Renal cortical epithelial cell (primary cell): ENCODE results near the gene HECW1. TPM values are rescaled to one million over a fixed set of nuclear protein-coding genes. Genes with fewer than 3 reads are reported as not detected.

ENCODE experiments used
- DNase-seq: peaks from one replicate; pipeline ENCODE4 v3.0.0-alpha.2; 2011; ENCODE audit warnings: low read depth
- total RNA-seq: library from RNA; depleted of rRNA; stranded (reverse); fragments of >200 nt; gene quantifications from 2 replicates; pipeline ENCODE4 v1.2.3, GENCODE V29; 2014

Gene HECW1
- total RNA-seq, 1 donor from 2014 or later, result 3.1 TPM

DNA sequence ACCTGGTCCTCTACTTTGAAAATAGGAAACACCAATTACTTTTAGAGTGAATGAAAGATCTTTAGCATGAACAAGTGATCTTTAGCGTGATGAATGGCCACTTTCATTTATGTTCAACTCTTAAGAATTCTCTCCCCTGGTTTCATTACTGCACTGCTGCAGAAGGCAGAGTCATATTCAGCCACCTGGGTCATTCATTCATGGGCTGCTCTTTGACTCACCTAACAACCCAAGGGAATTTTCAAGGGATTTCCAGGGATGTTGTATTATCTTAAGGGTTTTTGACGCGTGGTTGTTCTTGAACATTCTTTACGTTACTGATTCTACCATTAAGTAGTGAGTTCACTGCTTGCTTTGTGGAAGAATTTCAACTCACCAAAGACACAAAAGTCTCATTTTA lies 383.1 kb downstream of the HECW1 start:
- DNase-seq, result no peak

DNA sequence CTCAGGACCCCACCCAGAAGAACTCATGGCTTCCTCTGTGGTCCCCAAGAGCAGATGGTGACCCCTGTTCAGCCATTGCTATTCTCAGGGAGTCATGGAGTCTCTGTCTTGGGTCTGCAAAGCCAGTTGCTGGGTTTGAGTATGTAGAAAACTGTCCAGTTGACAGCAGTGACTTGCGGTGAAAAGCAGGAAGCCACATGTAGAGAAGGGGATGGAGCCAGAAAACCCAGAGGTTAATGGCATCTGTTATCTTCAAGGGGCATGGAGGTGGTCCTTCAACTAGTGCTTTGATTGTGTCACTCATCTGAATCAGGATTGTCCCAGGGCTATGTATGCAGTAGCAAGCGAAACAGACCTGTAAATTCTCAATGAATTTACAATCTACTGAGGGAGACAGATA lies 384.1 kb downstream of the HECW1 start:
- DNase-seq, result no peak

DNA sequence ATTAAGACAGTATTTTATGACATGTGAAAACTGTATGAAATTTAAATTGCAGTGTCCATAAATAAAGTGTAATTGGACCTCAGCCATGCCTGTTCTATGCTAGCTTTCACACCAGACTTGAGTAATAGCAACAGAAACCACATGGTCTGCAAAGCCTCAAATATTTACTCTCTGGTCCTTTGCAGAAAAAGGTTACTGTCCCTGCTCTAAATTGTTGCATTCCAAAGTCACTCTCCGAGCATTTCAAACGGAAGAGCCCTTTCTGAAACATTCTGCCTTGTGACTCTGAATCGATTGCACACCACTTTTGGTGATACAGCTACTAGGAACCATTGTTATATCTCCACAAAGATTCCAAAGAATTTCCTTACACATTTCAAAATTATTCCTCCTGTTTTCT lies 389.4 kb downstream of the HECW1 start:
- DNase-seq, result peak; percentile 83

DNA sequence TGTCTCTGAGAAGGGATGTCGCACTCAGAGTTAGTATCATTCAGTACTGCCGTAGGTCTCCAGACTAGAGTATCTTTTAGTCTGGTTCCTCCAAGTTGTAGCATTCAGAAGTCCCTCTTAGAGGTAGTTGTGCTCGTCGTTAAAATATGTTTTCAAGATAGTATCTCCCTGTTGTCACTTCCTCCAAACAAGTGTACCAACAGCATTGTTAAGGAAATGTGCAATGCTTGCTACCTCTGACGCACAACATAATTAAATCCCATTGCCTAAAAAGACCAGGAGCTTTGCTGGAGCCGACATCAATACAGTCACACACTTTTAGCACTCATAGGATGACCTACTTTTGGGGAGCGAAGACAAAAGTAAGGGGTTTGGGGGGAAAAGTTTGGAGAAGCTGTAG lies 390.5 kb downstream of the HECW1 start:
- DNase-seq, result no peak

DNA sequence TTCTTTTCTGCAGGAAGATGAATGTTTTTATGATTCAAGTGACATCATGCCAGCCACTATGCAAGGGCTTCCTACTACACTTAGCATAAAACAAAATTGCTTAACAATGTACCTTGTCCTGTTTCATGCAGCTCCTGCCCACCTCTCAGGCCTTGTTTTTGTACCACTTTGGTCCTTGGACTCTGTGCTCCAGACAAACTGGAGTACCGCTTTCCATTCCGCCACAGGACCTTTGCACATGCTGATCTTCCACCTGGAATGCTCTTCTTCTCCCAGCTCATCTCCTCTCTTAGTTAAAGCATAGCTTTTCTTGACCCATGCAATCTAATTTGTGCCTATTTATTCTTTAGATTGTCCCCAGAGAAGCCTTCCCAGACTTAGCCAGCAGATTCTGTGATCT lies 393.0 kb downstream of the HECW1 start:
- DNase-seq, result no peak

DNA sequence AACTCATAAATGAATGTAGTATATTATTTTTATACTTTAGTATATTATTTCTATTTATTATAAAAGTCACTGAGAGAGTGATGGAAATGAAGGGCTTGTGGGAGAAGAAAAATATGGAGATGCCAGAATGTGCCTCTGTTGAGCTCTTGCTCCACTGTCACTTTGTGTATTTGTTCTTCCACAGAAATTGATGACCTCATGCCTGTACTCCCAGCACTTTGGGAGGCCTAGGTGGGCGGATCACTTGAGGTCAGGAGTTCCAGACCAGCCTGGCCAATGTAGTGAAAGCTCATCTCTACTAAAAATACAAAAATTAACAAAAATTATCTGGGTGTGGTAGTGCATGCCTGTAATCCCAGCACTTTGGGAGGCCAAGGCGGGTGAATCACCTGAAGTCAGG lies 394.0 kb downstream of the HECW1 start:
- DNase-seq, result no peak

DNA sequence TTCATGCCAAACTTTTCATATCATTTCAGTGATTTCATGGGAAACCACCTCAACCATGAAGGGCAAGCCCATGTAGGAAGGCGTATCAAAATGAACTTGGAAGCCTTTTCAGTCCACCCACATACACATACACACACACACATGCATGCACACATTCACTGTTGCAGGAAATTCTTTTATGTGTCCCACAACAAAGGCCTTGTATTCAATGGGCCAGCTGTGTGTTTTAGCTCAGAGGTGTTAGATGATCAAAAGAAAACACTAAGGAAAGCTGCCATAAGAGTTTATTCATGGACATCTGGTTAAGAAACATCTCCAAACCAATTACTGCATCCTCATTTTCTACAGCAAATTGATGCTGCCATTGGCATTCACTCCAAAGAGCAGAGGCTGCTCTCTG lies 396.0 kb downstream of the HECW1 start:
- DNase-seq, result no peak

DNA sequence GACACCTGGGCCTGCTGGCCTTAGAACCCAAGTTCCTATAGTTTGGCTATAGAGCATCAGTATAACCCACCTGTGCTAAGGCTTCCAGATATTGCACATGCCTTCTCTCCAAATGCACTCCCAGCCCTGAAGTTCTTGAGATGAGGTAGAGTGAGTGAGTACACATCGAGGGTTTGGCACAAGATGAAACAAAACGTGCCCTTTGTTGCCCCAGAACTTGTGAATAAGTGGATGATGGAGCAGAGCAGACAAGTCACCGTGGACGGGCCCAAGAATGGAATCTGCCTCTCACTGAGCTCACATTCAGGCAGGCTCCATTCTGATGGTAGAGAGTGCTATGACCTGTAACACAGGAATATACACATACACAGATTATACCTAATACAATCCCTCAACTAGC lies 397.5 kb downstream of the HECW1 start:
- DNase-seq, result no peak

DNA sequence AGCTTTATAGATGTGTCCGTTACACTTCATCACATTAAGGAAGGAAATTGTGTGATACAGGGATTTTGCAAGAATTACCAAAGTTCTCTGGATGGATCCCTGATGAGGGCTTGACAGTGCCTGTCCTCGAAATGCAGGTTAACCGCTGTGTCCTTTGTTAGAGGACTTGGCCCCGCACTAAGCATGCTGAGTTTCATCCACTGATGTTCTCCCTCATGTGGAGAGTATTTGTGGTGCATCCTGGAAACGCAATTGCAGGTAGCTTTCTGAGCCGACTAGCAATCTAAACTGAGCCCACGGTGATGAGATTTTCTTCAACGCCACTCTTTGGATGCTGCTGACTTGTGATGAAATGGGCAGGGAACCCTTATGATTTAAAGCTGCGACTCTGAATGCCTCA lies 398.6 kb downstream of the HECW1 start:
- DNase-seq, result no peak

DNA sequence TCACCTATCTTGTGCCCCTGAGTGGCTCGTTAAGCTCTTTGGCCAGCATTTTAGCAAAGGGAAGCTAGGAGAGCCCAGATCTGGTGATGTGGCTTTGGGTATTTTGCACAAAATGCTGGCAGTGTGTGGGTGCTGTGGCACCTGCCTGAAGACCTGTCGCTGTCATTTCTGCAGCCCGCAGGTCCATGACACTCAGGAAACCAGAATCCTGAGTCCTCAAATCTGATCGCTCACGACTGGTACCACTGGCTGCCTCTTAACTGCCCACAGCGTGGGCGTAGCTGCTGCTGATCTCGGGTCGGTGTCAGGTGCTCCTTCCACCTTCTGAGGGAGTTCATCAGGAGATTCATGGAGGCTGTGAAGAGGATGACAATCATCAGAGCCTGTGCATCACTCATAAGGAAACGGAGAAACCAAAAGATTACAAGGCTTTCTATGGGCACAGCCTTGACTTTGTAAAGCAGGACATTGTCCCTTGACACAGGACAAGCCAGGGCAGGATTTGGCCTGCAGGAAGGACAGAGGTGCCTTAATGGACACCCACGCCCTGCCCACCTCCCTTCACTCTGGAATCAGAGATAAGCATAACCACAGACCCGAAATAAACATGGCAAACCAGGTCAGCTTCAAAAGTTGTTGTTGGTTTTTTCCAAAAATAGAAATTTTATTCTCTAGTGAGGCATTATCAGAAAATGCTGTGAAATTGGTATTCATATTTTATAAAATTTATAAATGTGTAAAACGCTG lies 399.5 kb downstream of the HECW1 start:
- DNase-seq, result no peak

DNA sequence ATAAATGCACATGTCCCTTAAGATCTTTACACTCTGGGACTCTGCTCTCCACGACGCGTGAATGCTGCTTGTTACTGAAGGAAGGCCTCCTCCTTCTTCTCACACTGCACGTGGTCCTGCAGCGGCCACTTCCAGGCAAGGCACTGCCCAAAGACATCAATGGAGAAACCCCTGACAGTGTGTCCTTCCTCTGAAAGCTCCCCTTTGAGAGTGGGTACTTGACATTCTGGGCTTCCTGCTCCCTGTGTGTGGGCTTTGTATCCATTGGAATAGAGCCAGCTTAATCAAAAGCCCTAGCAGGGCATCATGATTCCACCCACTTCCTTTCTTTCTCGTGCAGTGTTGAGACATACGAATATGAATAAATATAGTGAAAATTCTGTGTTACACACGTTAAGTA lies 400.8 kb downstream of the HECW1 start:
- DNase-seq, result no peak

DNA sequence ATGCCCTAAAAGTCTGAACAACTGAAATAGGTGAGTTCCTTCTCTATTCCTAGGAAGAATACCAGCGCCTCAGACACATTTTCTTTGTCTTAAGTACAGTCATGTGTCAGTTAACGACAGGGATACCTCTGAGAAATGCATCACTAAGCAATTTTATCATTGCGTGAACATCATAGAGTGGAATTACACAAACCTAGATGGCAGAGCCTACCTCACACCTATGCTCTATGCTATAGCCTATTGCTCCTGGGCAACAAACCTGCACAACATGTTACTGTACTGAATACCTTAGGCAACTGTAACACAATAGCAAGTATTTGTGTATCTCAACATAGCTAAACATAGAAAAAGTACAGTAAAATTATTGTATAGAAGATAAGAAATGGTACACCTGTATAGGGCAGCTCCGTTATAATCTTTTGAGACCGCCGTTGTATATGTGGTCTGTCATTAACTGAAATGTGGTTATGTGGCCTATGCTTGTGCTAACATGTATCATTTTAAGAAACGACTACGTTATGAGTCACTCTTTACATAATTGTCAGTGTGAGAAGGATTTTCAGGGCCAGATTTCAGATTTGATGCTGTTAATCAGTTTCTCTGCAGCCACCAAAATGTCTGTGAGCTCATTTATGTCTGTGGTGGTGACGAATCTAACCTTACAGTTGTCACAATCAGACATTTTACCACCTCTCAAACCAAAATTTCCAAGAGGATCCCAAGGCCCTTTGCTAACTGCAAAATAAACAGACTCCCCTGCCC lies 404.3 kb downstream of the HECW1 start:
- DNase-seq, result no peak

DNA sequence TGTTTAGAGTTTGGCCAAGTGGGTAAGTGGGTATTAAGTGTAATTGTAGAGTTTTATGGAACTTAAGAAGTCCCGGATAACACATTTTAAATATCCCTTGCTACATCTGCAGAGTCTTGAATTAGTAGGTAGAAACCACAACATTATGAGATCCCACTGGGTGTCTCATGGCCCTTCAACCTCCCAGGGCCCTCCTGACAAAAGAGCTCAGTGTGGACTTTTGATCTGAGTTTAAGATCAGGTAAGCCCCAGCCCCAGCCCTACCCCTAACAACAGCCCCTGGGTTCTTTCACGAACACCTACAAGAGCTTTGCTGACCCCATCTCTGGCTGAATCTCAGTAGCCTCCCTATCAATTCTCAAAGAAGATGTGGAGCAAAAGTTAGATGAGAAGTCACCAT lies 405.0 kb downstream of the HECW1 start:
- no peak for DNase-seq

DNA sequence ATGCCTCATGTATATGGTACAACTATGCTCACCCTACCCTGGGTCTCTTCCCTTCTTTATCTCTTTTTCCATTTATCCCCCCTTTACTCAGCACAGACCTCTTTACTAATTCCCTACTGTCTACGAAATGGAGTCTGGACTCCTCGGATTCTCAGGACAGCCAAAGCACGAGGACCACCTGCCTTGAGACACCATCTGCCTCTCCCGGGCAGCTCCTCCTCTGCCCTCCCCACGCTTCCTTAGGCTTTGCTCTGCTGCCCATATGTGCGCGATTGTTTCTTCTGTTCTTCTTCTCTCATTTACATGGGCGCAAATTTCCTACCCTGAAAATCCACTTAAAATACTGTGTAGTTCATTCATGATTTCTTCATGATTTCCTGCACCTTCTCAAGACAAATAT lies 407.8 kb downstream of the HECW1 start:
- no peak for DNase-seq

DNA sequence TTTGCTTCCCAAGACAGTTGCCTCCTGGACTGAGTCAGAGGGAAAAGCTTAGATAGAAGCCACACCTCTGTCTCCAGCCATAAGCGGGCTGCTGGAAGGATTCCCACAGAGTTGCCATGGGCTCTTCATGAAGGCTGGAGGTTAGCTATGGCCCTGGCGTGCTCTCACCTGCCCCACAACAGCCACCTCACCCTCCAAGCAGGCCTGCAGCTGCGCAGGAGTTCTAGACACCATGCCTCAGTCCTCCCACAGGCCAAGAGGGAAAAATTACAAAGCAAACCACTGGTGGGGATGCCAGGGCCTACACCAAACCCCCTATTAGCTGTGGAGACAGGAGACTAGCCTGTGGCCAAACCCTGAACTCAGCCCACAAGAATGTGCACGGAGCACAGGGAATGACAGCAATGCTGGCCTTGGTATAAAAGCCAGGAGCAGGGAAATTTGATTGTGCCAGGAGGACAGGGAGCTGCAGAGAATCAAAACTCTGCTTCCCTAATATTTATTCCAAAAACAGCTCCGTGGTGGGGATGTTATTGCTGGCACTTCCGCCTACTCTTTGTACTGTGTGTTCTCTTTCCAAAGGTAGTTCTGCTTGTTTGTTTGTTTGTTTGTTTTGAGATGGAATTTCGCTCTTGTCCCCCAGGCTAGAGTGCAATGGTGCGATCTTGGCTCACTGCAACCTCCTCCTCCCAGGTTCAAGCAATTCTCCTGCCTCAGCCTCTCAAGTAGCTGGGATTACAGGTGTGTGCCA lies 410.1 kb downstream of the HECW1 start:
- DNase-seq, result peak; percentile 46

DNA sequence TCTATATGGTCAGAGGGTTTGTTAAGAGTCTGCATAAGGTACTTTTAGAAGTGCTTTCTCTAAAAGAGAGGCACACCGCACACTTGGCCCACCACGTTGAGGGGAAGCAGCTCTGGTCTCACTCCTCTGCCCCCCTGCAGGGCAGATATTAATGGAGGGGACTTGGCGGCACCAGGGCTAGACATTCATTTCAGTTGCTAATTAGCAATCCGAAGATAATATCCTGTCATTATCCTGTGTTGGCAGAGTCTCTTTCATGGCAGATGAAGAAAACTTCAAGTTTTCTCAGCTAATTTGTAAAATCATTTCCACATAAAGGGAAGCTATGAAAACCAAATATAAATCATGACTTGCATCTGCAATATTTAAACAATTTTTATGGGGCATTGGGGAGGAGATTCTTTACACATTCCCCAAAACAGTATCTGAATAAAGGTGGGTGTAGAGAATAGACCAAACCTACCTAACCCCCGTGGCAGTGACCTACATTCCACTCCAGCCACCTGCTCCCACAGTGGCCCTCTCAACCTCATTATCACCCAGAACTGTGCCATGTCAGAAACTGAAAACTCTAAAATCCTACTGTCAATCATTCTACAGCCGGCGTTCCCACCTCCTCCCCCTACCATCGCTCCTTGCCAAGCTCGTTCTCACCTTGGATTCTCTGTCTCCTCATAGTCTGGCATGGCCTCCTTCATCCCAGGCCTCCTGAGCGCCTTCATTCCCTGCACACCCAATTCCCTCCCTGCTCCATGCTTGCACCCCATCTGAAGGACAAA lies 416.3 kb downstream of the HECW1 start:
- no peak for DNase-seq

DNA sequence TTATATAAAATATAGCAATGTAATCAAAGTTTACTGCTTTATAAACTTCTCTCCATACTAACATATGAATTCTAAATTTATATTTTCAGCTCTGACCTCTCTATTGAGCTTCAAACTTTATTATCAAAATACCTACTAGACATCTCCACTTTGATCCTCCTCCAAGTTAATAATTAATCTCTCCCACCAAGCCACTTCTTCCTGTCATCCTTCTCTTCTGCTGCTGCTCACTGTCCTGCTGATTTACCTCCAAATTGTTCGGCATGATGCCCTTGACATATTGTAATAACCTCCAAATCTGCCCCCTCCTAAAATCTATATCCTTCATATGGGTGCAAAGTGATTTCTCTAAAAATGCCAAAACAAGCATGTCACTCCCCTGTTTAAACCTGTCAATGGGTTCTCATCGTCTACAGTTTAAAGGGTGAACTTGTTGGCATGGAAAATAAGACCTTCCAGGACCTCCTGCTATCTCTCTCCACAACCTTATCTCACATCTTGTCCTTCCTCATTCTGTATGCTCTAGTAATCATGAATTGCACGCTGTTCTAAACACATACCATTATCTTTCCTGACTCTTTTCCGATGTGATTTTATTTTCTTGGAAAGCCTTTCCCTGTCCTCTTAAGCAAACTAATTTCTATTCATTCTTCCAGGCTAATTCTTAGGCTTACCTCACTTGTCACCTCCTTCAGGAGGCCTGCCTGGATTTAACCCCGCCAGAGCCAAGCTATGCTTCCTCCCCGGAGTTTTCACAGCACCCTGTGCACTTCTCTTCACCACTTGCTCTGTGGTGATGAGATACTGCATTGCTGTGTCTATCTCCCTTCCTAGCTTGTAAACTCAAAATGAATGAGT lies 418.3 kb downstream of the HECW1 start:
- no peak for DNase-seq

DNA sequence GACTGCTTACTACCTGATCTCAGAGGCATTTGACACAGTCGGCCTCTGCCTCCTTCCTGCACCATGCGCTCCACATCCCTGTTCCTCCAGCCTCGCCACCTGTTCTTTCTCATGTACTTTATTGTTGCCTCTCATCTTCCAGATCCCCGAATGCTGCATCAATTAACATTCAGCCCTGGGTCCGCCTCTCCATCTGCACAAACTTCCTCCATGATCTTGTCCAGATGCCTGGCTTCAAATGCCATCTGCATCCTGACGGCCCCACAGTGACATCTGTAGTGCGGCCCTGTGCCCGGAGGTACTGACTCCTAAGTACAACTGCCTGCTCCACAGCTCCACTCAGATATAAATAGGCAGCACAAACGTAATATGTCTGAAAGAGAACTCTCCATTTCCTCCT lies 419.3 kb downstream of the HECW1 start:
- no peak for DNase-seq

DNA sequence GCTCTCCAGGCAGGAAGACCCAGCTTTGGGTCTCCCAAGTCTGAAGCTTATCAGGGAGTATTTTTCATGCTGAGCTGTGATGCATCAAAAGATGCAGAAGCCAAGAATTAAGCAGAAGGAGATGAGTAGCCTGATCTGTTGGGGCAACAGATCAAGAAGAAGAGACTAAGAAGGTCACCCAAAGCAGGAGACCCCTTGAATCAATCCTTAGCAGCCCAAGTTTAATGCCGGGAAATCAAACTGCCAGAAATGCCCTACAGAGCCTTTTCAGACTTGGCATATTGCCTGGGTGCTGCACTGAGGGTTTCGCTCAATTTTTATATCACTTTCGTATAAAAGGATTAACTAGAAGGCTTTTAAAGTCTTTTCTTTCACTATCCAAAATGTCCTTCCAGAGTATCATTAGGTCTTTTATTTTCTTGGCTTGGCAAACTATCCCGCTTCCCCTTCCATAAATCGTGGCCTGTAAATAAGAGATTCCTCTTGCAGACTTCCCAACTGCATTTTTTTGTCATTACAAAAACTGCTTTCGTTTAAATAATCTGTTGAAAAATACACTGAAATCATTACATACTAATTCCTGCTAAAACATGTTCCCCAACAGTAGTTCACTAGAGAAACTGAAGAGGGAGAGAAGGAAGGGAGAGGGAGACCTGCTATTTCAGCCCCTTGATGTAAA lies 421.5 kb downstream of the HECW1 start:
- no peak for DNase-seq

DNA sequence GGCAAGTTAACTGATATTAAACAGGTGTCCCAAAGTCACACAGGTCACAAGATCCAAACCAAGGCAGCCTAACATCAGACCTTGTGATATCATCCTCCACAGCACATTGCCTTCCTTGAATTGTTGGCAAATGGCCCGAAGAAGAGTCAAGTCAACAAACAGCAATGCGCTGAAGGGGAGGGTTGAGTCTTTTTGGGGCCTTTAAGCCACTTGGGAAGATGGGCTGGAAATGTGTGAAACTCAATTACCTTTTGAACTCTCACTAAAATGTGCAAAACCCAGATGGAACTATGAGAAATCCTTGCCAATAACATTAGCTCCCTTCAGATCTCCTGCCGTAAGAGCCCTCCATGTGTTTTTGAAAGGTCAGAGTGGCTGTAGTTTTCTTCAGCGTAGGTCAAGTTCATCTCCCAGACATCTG lies 422.6 kb downstream of the HECW1 start:
- peak; percentile 22 for DNase-seq
